Kidney (tissue), 14 donors: Measurements from ENCODE around the gene CORO2A. TPM values are rescaled to one million over a fixed set of nuclear protein-coding genes. Genes with fewer than 3 reads are reported as not detected.
"Not testable (repeated sequence)": the region's sequence is repeated elsewhere in the genome, so short reads cannot be mapped to it uniquely, and the experiment has no call there.

Experiments used
- DNase-seq, 5 donors: peaks; one replicate each; pipeline ENCODE4 v3.0.0-alpha.2; 2013 to 2020
- FAIRE-seq: peaks from 2 replicates; lab custom pipeline; 2012; peaks lifted over from hg19 to GRCh38; lab: Jason Lieb, UNC
- H3K27ac ChIP-seq, 2 donors: one replicate each; pipeline ENCODE4 v1.7.0; 2013; ENCODE audit warnings: low read depth in 2 of 2, low read length in 2 of 2, inconsistent platforms in 1 of 2
- H3K27me3 ChIP-seq: one replicate; pipeline ENCODE4 v1.7.1; 2013; ENCODE audit warnings: low read length, inconsistent platforms; ENCODE audit not compliant: control insufficient read depth, insufficient read depth
- H3K36me3 ChIP-seq, 3 donors: one replicate each; pipeline versions ENCODE4 v1.7.0 to v1.7.1; 2013; ENCODE audit warnings: low read length in 3 of 3, control low read depth in 1 of 3, inconsistent platforms in 1 of 3; ENCODE audit not compliant: insufficient read depth in 3 of 3, control insufficient read depth in 2 of 3
- H3K4me1 ChIP-seq, 3 donors: one replicate each; pipeline versions ENCODE4 v1.7.0 to v1.7.1; 2013; ENCODE audit warnings: low read length in 3 of 3, inconsistent platforms in 1 of 3, low read depth in 1 of 3; ENCODE audit not compliant: control insufficient read depth in 2 of 3, insufficient read depth in 2 of 3
- H3K4me3 ChIP-seq, 3 donors: one replicate each; pipeline versions ENCODE4 v1.7.0 to v1.8.1; 2013; ENCODE audit warnings: low read length in 3 of 3, control low read depth in 1 of 3, inconsistent platforms in 1 of 3
- H3K9ac ChIP-seq, 3 donors: one replicate each; pipeline versions ENCODE4 v1.7.0 to v1.7.1; 2013; ENCODE audit warnings: low read length in 3 of 3, control low read depth in 1 of 3, inconsistent platforms in 1 of 3
- H3K9me3 ChIP-seq, 3 donors: one replicate each; pipeline versions ENCODE4 v1.7.0 to v1.7.1; 2013; ENCODE audit warnings: low read length in 3 of 3, control low read depth in 1 of 3, inconsistent platforms in 1 of 3; ENCODE audit not compliant: control insufficient read depth in 2 of 3, insufficient read depth in 1 of 3
- intact Hi-C: fragments of 100-400 bp; cut with DNase I; formaldehyde crosslinking; loops from one replicate; pipeline ENCODE4 v1.11.1; 2022
- polyA plus RNA-seq: library from polyadenylated mRNA; stranded (reverse); fragments of 350-450 nt; fragmentation: Illumina TruSeq; extraction: RNeasy Lipid Tissue Mini Kit (QIAGEN cat#74804); gene quantifications from one replicate; pipeline ENCODE4 v1.2.3, GENCODE V29; 2014; ENCODE audit warnings: low read depth, low replicate concordance; ENCODE audit not compliant: insufficient read depth
- total RNA-seq: library from RNA; stranded (reverse); fragmentation: NEBNext Ultra II Directional; extraction: Animal tissue kit (Norgen Biotek cat#: 25700); gene quantifications from one replicate; pipeline ENCODE4 v1.2.1, GENCODE V29; 2021
- TF ChIP-seq, protein P1 (sequence below): IDR thresholded peaks from 3 replicates; pipeline ENCODE4 v1.5.1; 2012; ENCODE audit warnings: mild to moderate bottlenecking, moderate library complexity, borderline replicate concordance; ENCODE audit not compliant: insufficient read depth; ENCODE audit errors: extremely low read depth
- donor health status: control.
- donor health status: control.
- donor health status: control.
- donor health status: control.
- donor health status: control.
- donor health status: DM: yes; HTN: yes; CAD: no.
- donor health status: Normal renal cell carcinoma (clear cell type).

CORO2A gene
- total and polyA plus RNA-seq, 2 donors from 2014 or later = 0.90 to 5.3 TPM

DNA sequence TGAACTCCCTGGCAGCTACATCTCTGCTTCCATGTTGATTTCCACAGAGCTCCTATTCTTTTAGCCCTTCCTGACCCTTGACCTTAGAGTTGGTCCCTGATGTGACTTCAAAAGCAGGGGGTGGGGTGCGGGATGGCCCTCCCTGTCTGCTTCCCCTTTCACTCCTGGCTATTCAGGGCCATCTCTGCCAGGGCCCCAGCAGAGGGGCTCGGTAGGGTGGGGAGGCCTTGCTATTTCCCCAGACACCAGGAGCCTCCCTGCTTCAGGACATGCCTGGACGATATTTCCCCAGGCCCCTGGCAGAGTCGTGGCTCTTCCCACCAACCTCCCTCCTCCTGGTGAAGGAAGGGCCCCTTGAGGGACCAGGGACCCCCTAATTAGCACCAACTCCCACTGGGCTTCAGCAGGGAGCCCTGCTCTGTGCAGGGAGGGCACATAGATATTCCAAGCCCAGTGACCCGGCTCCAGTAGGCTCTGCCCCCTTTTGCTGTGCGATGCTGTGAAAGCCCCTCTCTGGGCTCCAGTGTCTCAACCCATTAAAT is 17.3 kb downstream of the CORO2A start:
- no peaks in the 10 kb centered on the region for H3K36me3 ChIP-seq
- H3K27ac ChIP-seq = no peak overlapping the region
- TF ChIP-seq, protein P1, sequence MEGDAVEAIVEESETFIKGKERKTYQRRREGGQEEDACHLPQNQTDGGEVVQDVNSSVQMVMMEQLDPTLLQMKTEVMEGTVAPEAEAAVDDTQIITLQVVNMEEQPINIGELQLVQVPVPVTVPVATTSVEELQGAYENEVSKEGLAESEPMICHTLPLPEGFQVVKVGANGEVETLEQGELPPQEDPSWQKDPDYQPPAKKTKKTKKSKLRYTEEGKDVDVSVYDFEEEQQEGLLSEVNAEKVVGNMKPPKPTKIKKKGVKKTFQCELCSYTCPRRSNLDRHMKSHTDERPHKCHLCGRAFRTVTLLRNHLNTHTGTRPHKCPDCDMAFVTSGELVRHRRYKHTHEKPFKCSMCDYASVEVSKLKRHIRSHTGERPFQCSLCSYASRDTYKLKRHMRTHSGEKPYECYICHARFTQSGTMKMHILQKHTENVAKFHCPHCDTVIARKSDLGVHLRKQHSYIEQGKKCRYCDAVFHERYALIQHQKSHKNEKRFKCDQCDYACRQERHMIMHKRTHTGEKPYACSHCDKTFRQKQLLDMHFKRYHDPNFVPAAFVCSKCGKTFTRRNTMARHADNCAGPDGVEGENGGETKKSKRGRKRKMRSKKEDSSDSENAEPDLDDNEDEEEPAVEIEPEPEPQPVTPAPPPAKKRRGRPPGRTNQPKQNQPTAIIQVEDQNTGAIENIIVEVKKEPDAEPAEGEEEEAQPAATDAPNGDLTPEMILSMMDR = no peak
- H3K9me3 ChIP-seq = no peaks in the 10 kb centered on the region
- no peak for FAIRE-seq
- H3K4me3 ChIP-seq = no peak overlapping the region
- DNase-seq = no peak
- no peaks in the 10 kb centered on the region for H3K4me1 ChIP-seq
- H3K27me3 ChIP-seq = no peaks in the 10 kb centered on the region
- no peak overlapping the region for H3K9ac ChIP-seq
- intact Hi-C loops = no loop called here

DNA sequence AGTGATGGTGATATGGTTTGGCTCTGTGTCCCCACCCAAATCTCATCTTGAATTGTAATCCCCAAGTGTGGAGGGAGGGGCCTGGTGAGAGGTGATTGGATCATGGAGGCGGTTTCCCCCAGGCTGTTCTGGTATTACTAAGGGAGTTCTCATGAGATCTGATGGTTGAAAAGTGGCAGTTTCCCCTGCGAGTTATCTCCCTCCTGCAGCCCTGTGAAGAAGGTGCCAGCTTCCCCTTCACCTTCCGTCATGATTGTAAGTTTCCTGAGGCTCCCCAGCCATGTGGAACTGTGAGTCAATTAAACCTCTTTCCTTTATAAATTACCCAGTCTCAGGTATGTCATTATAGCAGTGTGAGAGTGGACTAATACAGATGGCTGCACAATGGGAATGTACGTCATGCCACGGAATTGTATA is 17.9 kb downstream of the CORO2A start:
- H3K4me3 ChIP-seq, H3K27ac ChIP-seq, H3K36me3 ChIP-seq, H3K9ac ChIP-seq, DNase-seq, H3K9me3 ChIP-seq, FAIRE-seq, intact Hi-C loops, H3K27me3 ChIP-seq, H3K4me1 ChIP-seq: not testable (repeated sequence)

DNA sequence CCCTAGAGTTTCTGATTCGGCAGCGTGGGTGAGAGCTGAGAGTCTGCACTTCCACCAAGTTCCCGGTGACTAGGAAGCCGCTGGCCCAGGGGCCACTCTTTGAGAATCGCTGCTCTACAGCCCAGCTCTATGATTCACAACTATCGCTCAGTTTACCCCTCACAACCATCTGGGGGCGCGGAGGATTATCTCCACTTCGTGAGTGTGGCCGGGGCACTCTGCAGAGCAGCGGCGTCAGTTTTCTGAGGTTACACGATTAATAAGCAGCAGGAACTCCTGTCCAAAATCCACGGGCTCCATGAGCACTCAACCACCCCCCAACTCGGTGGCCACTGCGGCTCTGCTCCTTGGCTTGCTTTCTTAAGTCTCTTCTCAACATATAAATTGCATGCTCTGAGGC is 19.3 kb downstream of the CORO2A start:
- Histone ChIP-seq H3K9me3 (no peaks in the 10 kb centered on the region), H3K36me3 (no peaks in the 10 kb centered on the region), H3K9ac (no peak overlapping the region), H3K4me3 (no peak overlapping the region), H3K4me1 (no peaks in the 10 kb centered on the region), H3K27me3 (no peaks in the 10 kb centered on the region), H3K27ac (no peak overlapping the region)
- FAIRE-seq = no peak
- TF ChIP-seq, protein P1 = no peak
- no peak for DNase-seq
- intact Hi-C loops = no loop called here

- Histone ChIP-seq H3K27ac (no peak overlapping the region), H3K9ac (no peak overlapping the region), H3K4me1 (no peaks in the 10 kb centered on the region), H3K9me3 (no peaks in the 10 kb centered on the region), H3K27me3 (no peaks in the 10 kb centered on the region), H3K36me3 (no peaks in the 10 kb centered on the region), H3K4me3 (no peak overlapping the region)
- DNase-seq (peak in 4 of 5 donors; percentile 62 to 73 (median 70)), FAIRE-seq (no peak)
- intact Hi-C loops = no loop called here
- TF ChIP-seq, protein P1 = no peak
Measured at GRCh38 chr9:98172604-98173003, 19.8 kb downstream of the CORO2A start.
